H1 (cell line): ENCODE results near the gene TGFB1I1. TPM values are rescaled to one million over a fixed set of nuclear protein-coding genes. Genes with fewer than 3 reads are reported as not detected.

Source experiments
- CREB1 ChIP-seq: IDR thresholded peaks from 2 replicates; pipeline ENCODE4 v1.6.1; 2012; ENCODE audit warnings: inconsistent platforms
- EZH2 ChIP-seq: fragments of 200-600 bp; sonication (generic); IDR thresholded peaks from 2 replicates; pipeline ENCODE4 v1.7.1; 2012; ENCODE audit warnings: low read depth, mild to moderate bottlenecking, moderate library complexity, low read length, inconsistent platforms; ENCODE audit not compliant: severe bottlenecking
- SP1 ChIP-seq: IDR thresholded peaks from 2 replicates; pipeline ENCODE4 v1.6.1; 2011; ENCODE audit warnings: low read depth, low read length
- polyA plus RNA-seq, 7 experiments: library from polyadenylated mRNA; depleted of rRNA in 3 of 7; stranded (reverse) in 5 of 7; unstranded in 2 of 7; fragments of >200 nt in 5 of 7; fragments of 200-250 nt in 2 of 7; gene quantifications; 1 replicate in 5 of 7; 2 replicates in 1 of 7; 4 replicates in 1 of 7; pipeline versions ENCODE4 v1.2.1 to v1.2.3, GENCODE V29; 2011 to 2013; ENCODE audit warnings: missing spikeins in 2 of 7, mixed read lengths in 2 of 7
- total RNA-seq: library from RNA; stranded (reverse); fragmentation: NEBNext Ultra II Directional; extraction: Animal tissue kit (Norgen Biotek cat#: 25700); gene quantifications from 2 replicates; pipeline ENCODE4 v1.2.1, GENCODE V29; 2021

The TGFB1I1 gene
- total and polyA plus RNA-seq, 2 of the 8 experiments (the other 6 are each of a cell fraction or from before 2014, with no cell fraction given), result 5.6 to 5.8 TPM

- no peak for TF ChIP-seq SP1
- TF ChIP-seq CREB1, result no peak
- no peak for TF ChIP-seq EZH2
Measured at GRCh38 chr16:31505483-31505882, 33.5 kb downstream of the TGFB1I1 start (continued).
